NCI-H1417 (cell line): ENCODE data around the gene LRRC75A.
A peak's percentile ranks its signal among the peaks of the same experiment; 100 is the strongest.
"Not testable (repeated sequence)": the region's sequence is repeated elsewhere in the genome, so short reads cannot be mapped to it uniquely, and the experiment has no call there.

Experiments
- DNase-seq, 3 experiments: peaks; one replicate each; lab custom pipeline; 2025; lab: John Stamatoyannopoulos, UW

LRRC75A gene, protein sequence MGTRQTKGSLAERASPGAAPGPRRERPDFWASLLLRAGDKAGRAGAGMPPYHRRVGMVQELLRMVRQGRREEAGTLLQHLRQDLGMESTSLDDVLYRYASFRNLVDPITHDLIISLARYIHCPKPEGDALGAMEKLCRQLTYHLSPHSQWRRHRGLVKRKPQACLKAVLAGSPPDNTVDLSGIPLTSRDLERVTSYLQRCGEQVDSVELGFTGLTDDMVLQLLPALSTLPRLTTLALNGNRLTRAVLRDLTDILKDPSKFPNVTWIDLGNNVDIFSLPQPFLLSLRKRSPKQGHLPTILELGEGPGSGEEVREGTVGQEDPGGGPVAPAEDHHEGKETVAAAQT

DNA sequence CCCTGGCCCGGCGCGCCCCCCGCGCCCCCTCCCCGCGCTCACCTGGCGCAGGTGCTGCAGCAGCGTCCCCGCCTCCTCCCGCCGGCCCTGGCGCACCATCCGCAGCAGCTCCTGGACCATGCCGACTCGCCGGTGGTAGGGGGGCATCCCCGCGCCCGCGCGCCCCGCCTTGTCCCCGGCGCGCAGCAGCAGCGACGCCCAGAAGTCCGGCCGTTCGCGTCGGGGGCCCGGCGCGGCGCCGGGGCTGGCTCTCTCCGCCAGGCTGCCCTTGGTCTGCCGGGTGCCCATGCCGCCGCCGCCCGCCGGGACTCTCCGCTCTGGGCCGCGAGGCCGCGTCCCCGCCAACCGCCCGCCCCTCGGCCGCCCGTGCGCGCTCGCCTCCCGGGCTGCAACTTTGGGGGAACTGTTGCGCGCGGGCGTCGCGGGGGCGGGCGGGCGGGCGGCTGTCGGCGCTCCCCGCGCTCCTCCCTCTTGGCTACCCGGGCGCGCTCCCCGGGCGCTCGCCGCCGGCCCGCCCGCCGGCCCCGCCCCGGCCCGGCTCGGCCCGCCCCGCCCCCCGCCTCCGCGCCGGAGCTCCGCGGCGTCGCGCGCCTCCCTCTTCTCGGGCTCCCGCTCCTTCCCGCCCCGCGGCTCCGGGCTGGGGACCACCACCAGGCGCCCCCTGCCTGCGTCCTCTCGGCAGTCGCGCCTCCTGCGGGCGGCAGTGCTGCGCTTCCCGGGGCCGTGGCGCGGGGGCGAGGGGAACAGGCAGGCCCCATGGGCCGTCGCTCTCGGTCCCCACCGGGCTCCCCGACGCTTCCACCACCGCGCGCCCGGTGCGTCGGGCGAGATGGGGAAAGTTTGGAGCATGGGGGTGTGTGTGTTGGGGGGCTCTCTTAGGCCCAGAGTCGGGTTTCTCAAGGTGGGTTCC is at the start of gene LRRC75A:
Gene LRRC75A, minus strand, starts transcription at position 491 of the 910 bp plus-strand sequence. Its CDS starts 203 bp downstream, at position 288.
- DNase-seq = peak; percentile 23 to 68 (median 62)

DNA sequence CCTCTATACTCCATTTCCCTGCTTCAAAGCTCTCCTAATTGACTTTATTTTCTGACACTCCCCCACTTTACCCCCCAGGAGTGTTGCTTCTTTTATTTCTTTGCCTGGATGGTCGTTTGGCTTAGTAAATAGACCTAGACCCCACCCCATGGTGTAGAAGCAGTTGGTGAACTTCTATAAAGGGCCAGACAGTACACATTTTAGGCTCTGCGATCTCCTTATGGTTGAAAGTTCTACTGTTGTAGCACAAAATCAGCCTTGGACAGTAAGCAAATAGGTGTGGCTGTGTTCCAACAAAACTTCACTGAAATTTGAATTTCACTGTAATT is 45.1 kb upstream of the LRRC75A start:
- no peak for DNase-seq

DNA sequence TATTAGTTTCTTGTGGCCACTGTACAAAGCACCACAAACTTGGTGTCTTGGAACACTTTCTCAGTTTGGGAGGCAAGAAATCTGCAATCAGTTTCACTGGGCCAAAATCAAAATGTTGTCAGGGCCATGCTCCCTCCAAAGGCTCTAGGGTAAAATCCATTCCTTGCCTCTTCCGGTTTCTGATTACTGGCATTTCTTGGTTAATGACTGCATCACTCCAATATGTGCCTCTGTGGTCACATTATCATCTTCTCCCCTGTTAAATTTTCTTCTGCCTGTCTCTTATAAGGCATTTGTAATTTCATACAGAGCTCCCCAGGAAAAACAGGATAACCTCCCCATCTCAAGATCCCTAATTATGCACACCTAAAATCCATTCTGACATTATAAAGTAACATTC is 42.2 kb upstream of the LRRC75A start:
- DNase-seq = no peak

GRCh38 chr17:16529906-16530305 is 37.9 kb upstream of the LRRC75A start:
- DNase-seq = no peak

DNA sequence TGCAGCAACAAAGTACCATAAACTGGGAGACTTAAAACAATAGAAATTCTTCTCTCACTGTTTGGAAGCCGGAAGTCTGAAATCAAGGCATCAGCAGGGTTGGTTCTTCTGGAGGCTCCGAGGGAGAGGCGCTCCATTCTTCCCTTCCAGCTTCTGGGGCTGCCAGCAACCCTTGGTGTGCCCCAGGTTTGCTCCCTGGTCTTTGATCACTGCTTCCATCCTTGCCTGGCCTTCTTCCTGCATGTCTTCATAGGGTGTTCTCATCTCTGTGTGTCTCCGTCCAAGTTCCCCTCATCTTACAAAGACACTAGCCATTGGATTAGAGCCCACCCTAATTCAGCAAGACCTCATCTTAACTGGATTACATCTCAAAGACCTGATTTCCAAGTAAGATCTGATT is 35.3 kb upstream of the LRRC75A start:
- no peak for DNase-seq

- not testable (repeated sequence) for DNase-seq
These were observed 33.6 kb upstream of the LRRC75A start for GRCh38 chr17:16525556-16525955.

- peak; percentile 55 to 82 (median 72) for DNase-seq
These were observed 29.2 kb upstream of the LRRC75A start for GRCh38 chr17:16521070-16521727.

DNA sequence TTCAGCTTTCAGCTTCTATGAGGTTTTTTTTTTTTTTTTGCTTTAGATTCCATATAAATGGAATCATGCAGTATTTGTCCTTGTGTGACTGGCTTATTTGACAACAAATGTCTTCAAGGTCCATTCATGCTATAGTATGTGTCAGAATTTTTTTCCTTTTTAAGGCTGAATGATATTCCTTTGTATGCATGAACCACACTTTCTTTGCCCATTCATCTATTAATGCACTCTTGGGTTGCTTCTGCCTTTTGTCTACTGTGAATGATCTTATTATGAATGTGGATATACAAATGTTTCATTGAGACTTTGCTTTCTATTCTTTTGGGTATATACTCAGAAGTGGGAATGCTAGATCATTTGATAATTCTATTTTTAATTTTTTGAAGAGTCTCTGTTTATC is 27.0 kb upstream of the LRRC75A start:
- DNase-seq = no peak

DNA sequence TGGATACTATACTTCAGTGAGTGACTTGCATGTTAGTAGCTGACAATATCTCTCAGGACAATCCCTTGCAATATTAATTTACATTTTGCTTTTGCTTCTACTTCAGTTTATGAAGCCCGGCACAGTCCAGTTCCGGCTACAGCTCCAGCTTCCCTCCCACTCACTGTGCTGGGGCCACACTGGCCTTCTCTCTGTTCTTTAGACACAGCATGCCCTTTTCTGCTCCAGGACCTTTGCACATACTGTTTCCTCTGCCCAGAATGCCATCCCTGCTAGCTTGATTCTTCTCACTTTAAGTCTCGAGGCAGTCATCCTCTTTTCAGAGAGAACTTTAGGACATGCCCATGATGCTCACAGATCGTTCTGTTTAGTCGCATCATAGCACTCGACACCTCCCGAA is 25.5 kb upstream of the LRRC75A start:
- no peak for DNase-seq

DNA sequence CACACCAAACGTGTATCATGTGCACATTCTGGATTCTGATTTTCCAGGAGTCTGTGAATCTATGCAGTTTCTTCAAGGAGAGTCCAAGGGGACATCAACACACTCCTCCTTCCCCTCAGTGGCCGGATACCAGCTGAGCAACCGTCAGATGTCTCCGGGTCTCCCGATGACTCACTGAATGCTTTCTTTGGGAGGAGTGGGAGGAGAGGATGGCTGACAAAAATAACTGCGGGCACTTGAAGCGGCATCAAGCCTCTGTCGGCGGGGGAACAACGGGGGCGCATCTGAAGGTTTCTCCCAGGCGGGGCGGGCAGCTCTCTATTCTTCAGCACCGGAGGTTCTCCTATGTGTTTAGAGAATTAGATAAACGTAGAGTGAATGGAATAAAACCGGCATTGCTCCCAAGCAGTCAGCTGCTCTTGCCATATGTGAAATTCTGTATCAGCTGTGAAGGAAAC is 24.6 kb upstream of the LRRC75A start:
- DNase-seq = peak; percentile 33 to 64 (median 36)

DNA sequence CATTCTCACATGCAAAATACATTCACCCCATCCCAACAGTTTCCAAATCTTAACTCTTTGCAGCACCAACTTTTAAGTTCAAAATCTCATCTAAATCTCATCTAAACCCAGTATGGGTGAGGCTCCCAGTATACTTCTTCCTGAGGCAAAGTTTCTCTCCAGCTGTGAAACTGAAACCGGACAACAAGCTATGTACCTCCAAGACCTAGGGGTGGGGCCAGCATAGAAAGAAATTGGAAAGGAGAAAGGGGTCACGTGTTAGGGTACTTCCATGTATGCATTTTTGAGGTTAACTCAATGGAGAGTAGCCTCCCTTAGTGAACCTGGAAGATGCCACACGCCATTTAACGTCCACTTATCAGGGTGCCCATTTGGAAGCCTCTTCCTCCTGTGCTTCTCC is 23.9 kb upstream of the LRRC75A start:
- no peak for DNase-seq

DNA sequence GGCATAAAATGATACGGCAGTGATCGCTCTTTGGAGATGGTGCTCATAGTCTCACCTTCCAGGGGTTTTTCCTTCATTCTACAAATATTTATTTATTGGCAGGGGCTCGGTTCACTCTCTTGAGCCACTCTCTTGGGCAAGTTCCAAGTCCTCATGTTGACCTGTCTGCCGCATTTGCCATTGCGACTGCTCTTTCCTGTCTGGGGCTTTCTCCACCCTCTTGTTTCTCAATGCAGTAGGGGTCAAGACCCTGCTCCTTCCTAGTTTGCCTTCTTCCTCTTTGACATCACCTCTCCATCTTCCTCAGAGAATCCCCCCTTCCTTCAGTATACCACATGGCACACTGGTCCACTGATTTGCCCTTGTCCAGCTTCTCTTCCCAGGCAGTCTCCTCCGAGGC is 21.9 kb upstream of the LRRC75A start:
- no peak for DNase-seq

- peak; percentile 65 to 88 (median 78) for DNase-seq
These were observed 20.0 kb upstream of the LRRC75A start for GRCh38 chr17:16512011-16512410.

DNA sequence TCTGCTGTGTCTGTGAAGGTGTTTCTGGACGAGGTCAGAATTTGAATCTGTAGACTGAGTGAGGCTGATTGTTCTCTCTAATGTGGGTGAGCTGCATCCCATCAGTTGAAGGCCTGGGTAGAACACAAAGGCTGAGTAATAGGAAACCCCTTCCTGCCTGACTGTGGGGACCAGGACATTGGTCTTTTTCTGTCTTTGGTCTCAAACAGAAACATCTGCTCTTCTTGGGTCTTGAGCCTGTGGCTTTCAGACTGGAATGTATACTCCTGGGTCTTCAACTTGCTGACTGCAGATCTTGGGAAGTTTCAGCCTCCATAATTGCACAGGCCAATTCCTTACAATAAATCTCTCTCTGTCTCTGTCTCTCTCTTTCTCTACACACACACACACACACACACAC is 19.6 kb upstream of the LRRC75A start:
- no peak for DNase-seq

DNA sequence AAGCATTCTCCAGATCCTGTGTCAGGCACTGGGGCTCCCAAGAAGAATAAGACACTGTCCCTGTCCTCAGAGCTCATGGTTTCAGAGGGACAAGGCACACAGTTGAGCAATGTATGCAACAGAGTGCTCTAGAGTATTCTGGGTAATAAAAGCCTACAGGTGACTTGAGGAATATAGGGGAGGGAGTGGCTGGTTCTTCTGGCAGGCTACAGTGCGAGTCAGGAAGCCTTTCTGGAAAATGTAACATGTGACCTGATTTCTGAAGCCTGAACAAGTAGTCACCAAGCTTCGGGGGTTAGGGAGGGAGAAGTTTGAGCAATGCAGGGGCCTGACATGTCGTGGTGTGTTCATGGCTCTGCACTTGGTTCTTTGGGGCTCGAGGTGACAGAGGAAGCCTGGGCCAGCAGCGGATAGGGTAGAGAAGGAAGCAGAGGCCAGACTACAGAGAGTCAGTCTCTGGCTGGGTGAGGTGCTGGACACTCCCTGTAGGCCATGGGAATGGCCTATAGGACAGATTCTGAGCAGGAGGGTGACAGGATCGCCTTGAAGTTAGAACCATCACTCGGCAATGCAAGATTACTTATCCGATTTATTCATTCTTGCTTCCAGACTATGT is 16.0 kb upstream of the LRRC75A start:
- no peak for DNase-seq

DNA sequence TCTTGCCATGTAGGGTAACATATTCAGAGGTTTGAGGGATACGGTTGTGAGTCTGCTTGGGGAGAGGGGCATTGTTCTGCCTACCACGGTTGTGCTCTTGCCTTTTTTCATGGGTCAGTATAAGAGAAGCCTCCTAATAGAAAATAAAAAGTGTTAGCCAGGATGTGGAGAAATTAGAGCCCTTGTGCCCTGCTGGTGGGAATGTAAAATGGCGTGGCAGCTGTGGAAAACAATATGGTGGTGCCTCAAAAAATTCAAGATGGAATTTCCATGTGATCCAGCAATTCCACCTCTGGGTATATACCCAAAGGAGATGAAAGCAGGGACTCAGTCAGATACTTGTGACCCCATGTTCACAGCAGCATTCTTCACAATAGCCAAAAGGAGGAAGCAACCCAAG is 14.2 kb upstream of the LRRC75A start:
- no peak for DNase-seq

GRCh38 chr17:16504984-16505383 is 13.0 kb upstream of the LRRC75A start:
- DNase-seq = no peak

- DNase-seq = no peak
These were observed 5.0 kb upstream of the LRRC75A start for GRCh38 chr17:16496820-16497489.

DNA sequence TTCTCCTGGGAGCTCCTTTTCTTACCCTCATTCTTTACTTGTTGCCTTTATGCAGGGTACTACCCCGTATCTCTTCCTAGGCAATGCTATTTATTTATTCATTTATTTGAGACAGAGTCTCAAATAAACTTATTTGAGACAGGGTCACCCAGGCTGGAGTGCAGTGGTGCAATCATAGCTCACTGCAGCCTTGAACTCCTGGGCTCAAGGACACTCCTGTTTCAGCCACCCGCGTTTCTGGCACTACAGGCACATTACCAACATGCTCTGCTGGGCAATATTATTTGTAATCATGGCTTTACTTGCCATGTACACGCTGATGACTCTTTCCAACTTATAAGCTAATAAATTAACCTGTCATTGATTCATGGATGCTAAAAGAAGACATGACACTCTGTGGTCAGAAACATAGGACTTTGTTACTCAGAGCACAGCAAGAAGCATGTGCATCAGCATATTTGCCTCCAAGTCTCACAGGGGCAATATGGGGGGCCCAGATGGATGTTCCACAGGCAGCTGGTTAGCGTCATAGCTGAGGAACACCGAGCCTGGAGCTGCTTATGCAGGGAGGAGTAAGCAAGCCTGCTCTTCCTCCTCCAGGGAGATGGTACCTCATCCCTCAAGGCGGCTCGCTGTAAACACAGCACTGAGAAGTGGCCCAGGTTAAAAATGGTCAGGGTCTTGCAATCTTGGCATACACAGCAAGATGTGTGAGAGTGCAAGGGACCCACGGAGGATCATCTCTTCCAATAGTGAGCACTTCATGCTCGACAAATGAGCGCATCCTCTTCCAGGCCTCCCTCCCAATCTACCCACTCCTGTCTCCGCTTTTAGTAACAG is 4.2 kb upstream of the LRRC75A start:
- no peak for DNase-seq

DNA sequence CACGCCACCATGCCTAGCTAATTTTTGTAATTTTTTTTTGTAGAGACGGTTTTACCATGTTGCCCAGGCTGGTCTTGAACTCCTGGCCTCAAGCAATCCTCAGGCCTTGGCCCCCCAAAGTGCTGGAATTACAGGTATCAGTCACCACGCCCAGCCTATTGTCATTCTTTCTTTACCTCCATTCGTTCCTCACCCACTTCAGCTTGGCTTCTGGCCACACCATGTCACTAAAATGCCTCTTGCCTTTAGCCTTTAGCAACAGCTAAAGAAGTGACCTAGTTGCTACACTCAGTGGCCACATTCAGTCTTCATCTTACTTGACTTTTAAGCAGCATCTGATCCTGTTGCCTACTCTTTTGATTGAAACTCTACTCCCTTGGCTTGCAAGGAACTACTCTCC is 3.6 kb upstream of the LRRC75A start:
- no peak for DNase-seq

- no peak for DNase-seq
These were observed 2.1 kb upstream of the LRRC75A start for GRCh38 chr17:16494059-16494458.
